GM12891 (cell line): ENCODE data around the gene PRND. TPM values are rescaled to one million over a fixed set of nuclear protein-coding genes. Genes with fewer than 3 reads are reported as not detected.

Experiments
- DNase-seq: peaks from one replicate; pipeline ENCODE4 v3.0.0; 2011; ENCODE audit warnings: low spot score; ENCODE audit not compliant: insufficient read length
- FAIRE-seq: peaks from 2 replicates; lab custom pipeline; 2011; peaks lifted over from hg19 to GRCh38; lab: Jason Lieb, UNC
- PAX5 ChIP-seq: IDR thresholded peaks from 2 replicates; pipeline ENCODE4 v1.6.1; 2011; ENCODE audit warnings: low read length, moderate library complexity, mild to moderate bottlenecking; ENCODE audit not compliant: insufficient read depth, severe bottlenecking
- POLR2A ChIP-seq: IDR thresholded peaks from 2 replicates; pipeline ENCODE4 v1.6.1; 2011; ENCODE audit warnings: low read depth, low read length, control low read depth
- POLR2AphosphoS5 ChIP-seq: IDR thresholded peaks from 2 replicates; pipeline ENCODE4 v1.6.1; 2011; ENCODE audit warnings: low read depth, low read length, control low read depth
- POU2F2 ChIP-seq: IDR thresholded peaks from 2 replicates; pipeline ENCODE4 v1.6.1; 2011; ENCODE audit warnings: low read depth, mild to moderate bottlenecking, control low read depth, low read length, moderate library complexity
- SPI1 ChIP-seq: IDR thresholded peaks from 2 replicates; pipeline ENCODE4 v1.6.1; 2011; ENCODE audit warnings: low read depth, low read length, control low read depth
- TAF1 ChIP-seq: IDR thresholded peaks from 2 replicates; pipeline ENCODE4 v1.6.1; 2011; ENCODE audit warnings: low read depth, low read length, control low read depth
- polyA plus RNA-seq: library from polyadenylated mRNA; unstranded; fragments of >200 nt; gene quantifications from one replicate; pipeline ENCODE4 v1.2.1, GENCODE V29; 2012; ENCODE audit warnings: low read depth, missing spikeins, inconsistent platforms; ENCODE audit not compliant: missing spikeins

The PRND gene
- not detected for polyA plus RNA-seq

GRCh38 chr20:4721719-4722118 lies at the start of gene PRND:
Gene PRND, plus strand, starts transcription at chr20:4721909. Its CDS starts 2,643 bp downstream, at chr20:4724552.
- FAIRE-seq (no peak), DNase-seq (no peak)
- no peak for TF ChIP-seq TAF1
- TF ChIP-seq SPI1: no peak
- TF ChIP-seq POLR2AphosphoS5: no peak
- no peak for TF ChIP-seq PAX5
- TF ChIP-seq POU2F2: no peak
- TF ChIP-seq POLR2A: no peak

GRCh38 chr20:4672948-4673347 lies 48.8 kb upstream of the PRND start:
- DNase-seq (no peak), FAIRE-seq (no peak)
- TF ChIP-seq PAX5 (no peak), POLR2A (no peak), SPI1 (no peak), POLR2AphosphoS5 (no peak), TAF1 (no peak), POU2F2 (no peak)

GRCh38 chr20:4673371-4674001 lies 48.2 kb upstream of the PRND start:
- DNase-seq (no peak), FAIRE-seq (no peak)
- TF ChIP-seq SPI1 (no peak), POLR2A (no peak), PAX5 (no peak), POLR2AphosphoS5 (no peak), POU2F2 (no peak), TAF1 (no peak)

GRCh38 chr20:4674672-4675071 lies 47.0 kb upstream of the PRND start:
- TF ChIP-seq POLR2A (no peak), POU2F2 (no peak), PAX5 (no peak)
- no peak for DNase-seq
- no peak for FAIRE-seq

- TF ChIP-seq PAX5 (no peak), TAF1 (no peak), POU2F2 (no peak), POLR2A (no peak), SPI1 (no peak), POLR2AphosphoS5 (no peak)
- FAIRE-seq (no peak), DNase-seq (no peak)
Measured at GRCh38 chr20:4677846-4678245, 43.9 kb upstream of the PRND start.

- no peak for DNase-seq
- TF ChIP-seq POU2F2 (no peak), POLR2AphosphoS5 (no peak), POLR2A (no peak), PAX5 (no peak), TAF1 (no peak), SPI1 (no peak)
- FAIRE-seq: no peak
Measured at GRCh38 chr20:4681401-4681800, 40.3 kb upstream of the PRND start.

GRCh38 chr20:4681991-4682401 lies 39.7 kb upstream of the PRND start:
- FAIRE-seq (no peak), DNase-seq (no peak)
- TF ChIP-seq TAF1 (no peak), POLR2A (no peak), SPI1 (no peak), PAX5 (no peak), POLR2AphosphoS5 (no peak), POU2F2 (no peak)

GRCh38 chr20:4682682-4683081 lies 39.0 kb upstream of the PRND start:
- FAIRE-seq (no peak), DNase-seq (no peak)
- no peak for TF ChIP-seq POLR2A
- no peak for TF ChIP-seq SPI1
- no peak for TF ChIP-seq TAF1

- no peak for TF ChIP-seq POU2F2
- no peak for TF ChIP-seq SPI1
- no peak for TF ChIP-seq POLR2AphosphoS5
- TF ChIP-seq PAX5: no peak
- TF ChIP-seq TAF1: no peak
- TF ChIP-seq POLR2A: no peak
- no peak for FAIRE-seq
- no peak for DNase-seq
Measured at GRCh38 chr20:4683261-4683660, 38.4 kb upstream of the PRND start.

- DNase-seq: no peak
- FAIRE-seq: no peak
- TF ChIP-seq POLR2A: no peak
- no peak for TF ChIP-seq PAX5
- no peak for TF ChIP-seq TAF1
- no peak for TF ChIP-seq POU2F2
- TF ChIP-seq POLR2AphosphoS5: no peak
Measured at GRCh38 chr20:4684837-4685413, 36.8 kb upstream of the PRND start.

- no peak for TF ChIP-seq POU2F2
- TF ChIP-seq TAF1: no peak
- no peak for TF ChIP-seq PAX5
- no peak for TF ChIP-seq POLR2AphosphoS5
- TF ChIP-seq POLR2A: no peak
- TF ChIP-seq SPI1: no peak
- FAIRE-seq (no peak), DNase-seq (no peak)
Measured at GRCh38 chr20:4685923-4686221, 35.8 kb upstream of the PRND start.
